HEK293 (cell line): ENCODE data around the gene UBE2V1.

ENCODE experiments used
- BCL6B ChIP-seq: fragments of 450-650 bp; formaldehyde crosslinking; IDR thresholded peaks from 2 replicates; pipeline ENCODE4 v1.5.1; 2017; ENCODE audit warnings: missing biosample characterization, missing genetic modification characterization
- IKZF3 ChIP-seq: fragments of 450-650 bp; IDR thresholded peaks from 2 replicates; pipeline ENCODE4 v1.5.0; 2018; ENCODE audit warnings: missing biosample characterization, mild to moderate bottlenecking, missing genetic modification characterization, moderate library complexity
- KLF17 ChIP-seq: fragments of 450-650 bp; formaldehyde crosslinking; IDR thresholded peaks from 2 replicates; pipeline ENCODE4 v1.5.1; 2016; ENCODE audit warnings: missing biosample characterization, missing genetic modification characterization
- KLF8 ChIP-seq: fragments of 450-650 bp; formaldehyde crosslinking; IDR thresholded peaks from 2 replicates; pipeline ENCODE4 v1.5.1; 2016; ENCODE audit warnings: missing biosample characterization, missing genetic modification characterization
- OSR2 ChIP-seq: fragments of 450-650 bp; formaldehyde crosslinking; IDR thresholded peaks from 2 replicates; pipeline ENCODE4 v1.5.1; 2016; ENCODE audit warnings: missing biosample characterization, missing genetic modification characterization
- PRDM4 ChIP-seq: fragments of 450-650 bp; formaldehyde crosslinking; IDR thresholded peaks from 2 replicates; pipeline ENCODE4 v1.5.1; 2017; ENCODE audit warnings: missing biosample characterization, missing genetic modification characterization
- PRDM6 ChIP-seq: fragments of 450-650 bp; formaldehyde crosslinking; IDR thresholded peaks from 2 replicates; pipeline ENCODE4 v1.5.1; 2017; ENCODE audit warnings: missing biosample characterization, missing genetic modification characterization
- TCF7L2 ChIP-seq: IDR thresholded peaks from 2 replicates; pipeline ENCODE4 v1.6.1; 2011; ENCODE audit warnings: low read depth, mild to moderate bottlenecking, inconsistent platforms, low read length, moderate library complexity, borderline replicate concordance
- TSHZ1 ChIP-seq: fragments of 450-650 bp; formaldehyde crosslinking; IDR thresholded peaks from 2 replicates; pipeline ENCODE4 v1.5.1; 2016; ENCODE audit warnings: missing biosample characterization, missing genetic modification characterization, borderline replicate concordance
- ZBTB49 ChIP-seq: fragments of 450-650 bp; formaldehyde crosslinking; IDR thresholded peaks from 2 replicates; pipeline ENCODE4 v1.5.1; 2016; ENCODE audit warnings: missing biosample characterization, missing genetic modification characterization, low read depth
- ZIC2 ChIP-seq: fragments of 450-650 bp; formaldehyde crosslinking; IDR thresholded peaks from 2 replicates; pipeline ENCODE4 v1.5.1; 2016; ENCODE audit warnings: missing biosample characterization, missing genetic modification characterization
- ZNF114 ChIP-seq: fragments of 450-650 bp; formaldehyde crosslinking; IDR thresholded peaks from 2 replicates; pipeline ENCODE4 v1.5.0; 2017; ENCODE audit warnings: missing biosample characterization, missing genetic modification characterization
- ZNF174 ChIP-seq: fragments of 450-650 bp; formaldehyde crosslinking; IDR thresholded peaks from 2 replicates; pipeline ENCODE4 v1.5.0; 2017; ENCODE audit warnings: missing biosample characterization, mild to moderate bottlenecking, missing genetic modification characterization
- ZNF223 ChIP-seq: fragments of 450-650 bp; formaldehyde crosslinking; IDR thresholded peaks from 2 replicates; pipeline ENCODE4 v1.5.1; 2016; ENCODE audit warnings: missing biosample characterization, missing genetic modification characterization
- ZNF37A ChIP-seq: fragments of 450-650 bp; IDR thresholded peaks from 2 replicates; pipeline ENCODE4 v1.5.1; 2018; ENCODE audit warnings: missing biosample characterization, missing genetic modification characterization
- ZNF423 ChIP-seq: fragments of 450-650 bp; formaldehyde crosslinking; IDR thresholded peaks from 2 replicates; pipeline ENCODE4 v1.5.1; 2016; ENCODE audit warnings: missing biosample characterization, missing genetic modification characterization
- ZNF449 ChIP-seq: fragments of 450-650 bp; formaldehyde crosslinking; IDR thresholded peaks from 2 replicates; pipeline ENCODE4 v1.5.1; 2017; ENCODE audit warnings: missing biosample characterization, mild to moderate bottlenecking, missing genetic modification characterization, moderate library complexity
- ZNF473 ChIP-seq: fragments of 450-650 bp; formaldehyde crosslinking; IDR thresholded peaks from 2 replicates; pipeline ENCODE4 v1.5.1; 2017; ENCODE audit warnings: missing biosample characterization, missing genetic modification characterization
- ZNF658 ChIP-seq: fragments of 450-650 bp; formaldehyde crosslinking; IDR thresholded peaks from 2 replicates; pipeline ENCODE4; 2016; ENCODE audit warnings: missing biosample characterization, missing genetic modification characterization
- ZNF747 ChIP-seq: fragments of 450-650 bp; formaldehyde crosslinking; IDR thresholded peaks from 2 replicates; pipeline ENCODE4 v1.5.1; 2016; ENCODE audit warnings: missing biosample characterization, missing genetic modification characterization
- ZNF777 ChIP-seq: fragments of 450-650 bp; formaldehyde crosslinking; IDR thresholded peaks from 2 replicates; pipeline ENCODE4 v1.5.1; 2017; ENCODE audit warnings: missing biosample characterization, missing genetic modification characterization, borderline replicate concordance
- ZNF791 ChIP-seq: fragments of 450-650 bp; formaldehyde crosslinking; IDR thresholded peaks from 2 replicates; pipeline ENCODE4 v1.5.1; 2016; ENCODE audit warnings: missing biosample characterization, missing genetic modification characterization
- ZSCAN18 ChIP-seq: fragments of 450-650 bp; formaldehyde crosslinking; IDR thresholded peaks from 2 replicates; pipeline ENCODE4 v1.5.1; 2016; ENCODE audit warnings: missing biosample characterization, missing genetic modification characterization
- ZSCAN23 ChIP-seq: fragments of 450-650 bp; formaldehyde crosslinking; IDR thresholded peaks from 2 replicates; pipeline ENCODE4 v1.5.1; 2016; ENCODE audit warnings: missing biosample characterization, missing genetic modification characterization

UBE2V1 gene

GRCh38 chr20:50115591-50116367 is 2.8 kb upstream of the UBE2V1 start (continued):
- TF ChIP-seq KLF8 (tag by site-specific recombination) (0 out of 2 replicates have a peak, but pooled peaks have one; percentile 38), ZNF37A (no peak), IKZF3 (tag by site-specific recombination) (no peak; the same call in 1 of the 2 replicates), PRDM4 (tag by site-specific recombination) (no peak), ZNF747 (tag by site-specific recombination) (no peak), ZIC2 (tag by site-specific recombination) (no peak), ZNF473 (tag by site-specific recombination) (no peak), ZBTB49 (no peak), ZNF423 (tag by site-specific recombination) (no peak), ZNF114 (tag by site-specific recombination) (no peak), ZSCAN18 (tag by site-specific recombination) (no peak), KLF17 (tag by site-specific recombination) (no peak), ZNF791 (tag by site-specific recombination) (no peak), TSHZ1 (tag by site-specific recombination) (no peak), BCL6B (tag by site-specific recombination) (no peak), PRDM6 (tag by site-specific recombination) (no peak), ZNF658 (tag by site-specific recombination) (no peak), TCF7L2 (no peak), ZSCAN23 (tag by site-specific recombination) (no peak), ZNF777 (no peak), ZNF174 (tag by site-specific recombination) (no peak), OSR2 (tag by site-specific recombination) (no peak), ZNF223 (tag by site-specific recombination) (no peak), ZNF449 (no peak)
